K562 (cell line): ENCODE data around the gene NDRG3. TPM values are rescaled to one million over a fixed set of nuclear protein-coding genes. Genes with fewer than 3 reads are reported as not detected.

Experiments
- ATAC-seq: fragments of 200-7000 bp; cut with Tn5 transposase; 3 replicates; pipeline ENCODE4 v1.9.1; 2020; ENCODE audit warnings: moderate library complexity
- BruUV-seq: library from RNA; stranded (reverse); fragments of 400-500 nt; replicated peaks from 2 replicates; lab custom pipeline; 2021; lab: Mats Ljungman, UMichigan
- CTCF ChIA-PET: fragments of 300-600 bp; formaldehyde crosslinking; extraction: SDS; loops from one replicate; lab custom pipeline; 2021; ENCODE audit warnings: low intra/inter-chr PET ratio; lab: Yijun Ruan, JAX
- POLR2A ChIA-PET: fragments of 300-600, 350-650 bp; sonication (Branson Sonifier 250); formaldehyde crosslinking; extraction: SDS; loops from one replicate; lab custom pipeline; 2021; ENCODE audit warnings: antibody characterized with exemption, inconsistent platforms; lab: Yijun Ruan, JAX
- DNase-seq, 4 experiments: peaks; one replicate each; pipeline versions ENCODE4 v3.0.0 to v3.0.0-alpha.2; 2011 to 2018; ENCODE audit warnings: low spot score in 3 of 4, mixed read lengths in 3 of 4; ENCODE audit errors: extremely low read depth in 1 of 4
- FAIRE-seq: peaks from 2 replicates; lab custom pipeline; 2011; peaks lifted over from hg19 to GRCh38; lab: Jason Lieb, UNC
- H2AFZ ChIP-seq: 2 replicates; pipeline ENCODE4 v1.6.0; 2011; ENCODE audit warnings: low read depth, low read length, control low read depth, inconsistent platforms
- H3K27ac ChIP-seq: fragments of 200-600 bp; 3 replicates; pipeline ENCODE4 v1.8.0; 2011; ENCODE audit warnings: low read depth, mild to moderate bottlenecking, control low read depth, inconsistent platforms, low read length, moderate library complexity, mixed read lengths; ENCODE audit errors: extremely low read depth
- H3K27me3 ChIP-seq, 2 experiments: fragments of 300-600 bp in 1 of 2; 2 replicates in 1 of 2; 3 replicates in 1 of 2; pipeline versions ENCODE4 v1.6.0 to v1.8.0; 2011; ENCODE audit warnings: inconsistent platforms in 2 of 2, low read length in 2 of 2, mild to moderate bottlenecking in 1 of 2, mixed read lengths in 1 of 2, moderate library complexity in 1 of 2; ENCODE audit not compliant: control insufficient read depth in 2 of 2, insufficient read depth in 2 of 2
- H3K36me3 ChIP-seq: fragments of 300-600 bp; 3 replicates; pipeline ENCODE4 v1.8.0; 2011; ENCODE audit warnings: mild to moderate bottlenecking, low read length, inconsistent platforms; ENCODE audit not compliant: control insufficient read depth, insufficient read depth
- H3K4me1 ChIP-seq, 2 experiments: fragments of 200-600 bp in 1 of 2; replicated peaks in 1 of 2; 2 replicates in 1 of 2; 3 replicates in 1 of 2; pipeline versions ENCODE4 v1.5.1 to v1.8.0; 2011; ENCODE audit warnings: inconsistent platforms in 2 of 2, low read length in 2 of 2, mild to moderate bottlenecking in 1 of 2, mixed read lengths in 1 of 2, moderate library complexity in 1 of 2; ENCODE audit not compliant: control insufficient read depth in 2 of 2, insufficient read depth in 2 of 2
- H3K4me2 ChIP-seq: 2 replicates; pipeline ENCODE4 v1.6.1; 2011; ENCODE audit warnings: low read length, control low read depth, inconsistent platforms, mixed read lengths; ENCODE audit not compliant: insufficient read depth
- H3K4me3 ChIP-seq: fragments of 200-600 bp; sonication (generic), shearing (Covaris generic); 2 replicates; pipeline ENCODE4 v1.5.1; 2016; ENCODE audit warnings: control low read depth, inconsistent platforms
- H3K79me2 ChIP-seq: fragments of 200-600 bp; 3 replicates; pipeline ENCODE4 v1.8.0; 2011; ENCODE audit warnings: low read length, inconsistent platforms; ENCODE audit not compliant: control insufficient read depth, insufficient read depth
- H3K9ac ChIP-seq, 2 experiments: 2 replicates each; pipeline versions ENCODE4 v1.6.0 to v1.6.1; 2011; ENCODE audit warnings: low read depth in 2 of 2, low read length in 2 of 2, control low read depth in 1 of 2, inconsistent platforms in 1 of 2, mild to moderate bottlenecking in 1 of 2, mixed read lengths in 1 of 2; ENCODE audit not compliant: insufficient read depth in 1 of 2
- H3K9me1 ChIP-seq: one replicate; pipeline ENCODE4 v1.6.0; 2011; ENCODE audit warnings: inconsistent platforms, mild to moderate bottlenecking, low read length, moderate library complexity; ENCODE audit not compliant: control insufficient read depth, insufficient read depth
- H3K9me3 ChIP-seq: replicated peaks from 2 replicates; pipeline ENCODE4 v1.5.1; 2011; ENCODE audit warnings: low read depth, low read length, inconsistent platforms; ENCODE audit not compliant: control insufficient read depth, insufficient read depth
- H4K20me1 ChIP-seq: replicated peaks from 2 replicates; pipeline ENCODE4 v1.6.1; 2011; ENCODE audit warnings: low read length, inconsistent platforms, mixed read lengths; ENCODE audit not compliant: control insufficient read depth, insufficient read depth
- ARNT ChIP-seq, 2 experiments: fragments of 450-650 bp; IDR thresholded peaks; 2 replicates each; pipeline ENCODE4 v1.6.1; 2016; ENCODE audit warnings: mild to moderate bottlenecking in 1 of 2
- EWSR1 ChIP-seq: fragments of 450-650 bp; IDR thresholded peaks from 2 replicates; pipeline ENCODE4 v1.6.1; 2018; ENCODE audit warnings: borderline replicate concordance, mild to moderate bottlenecking, low read depth, moderate library complexity; ENCODE audit not compliant: partially characterized antibody
- FOXJ2 ChIP-seq: fragments of 200-800 bp; sonication (Bioruptor generic); IDR thresholded peaks from 2 replicates; pipeline ENCODE4 v1.6.1; 2016; ENCODE audit warnings: missing genetic modification characterization, missing compliant biosample characterization
- GABPA ChIP-seq: fragments of 200-800 bp; sonication (Bioruptor generic); conservative IDR thresholded peaks from 2 replicates; pipeline ENCODE4 v1.6.1; 2016; ENCODE audit warnings: low read depth, missing genetic modification characterization, missing compliant biosample characterization
- HDAC2 ChIP-seq: fragments of 450-650 bp; IDR thresholded peaks from 2 replicates; pipeline ENCODE4 v1.6.1; 2016; ENCODE audit warnings: mild to moderate bottlenecking
- HMG20B ChIP-seq: fragments of 250-450 bp; sonication (Bioruptor Pico); IDR thresholded peaks from 2 replicates; pipeline ENCODE4 v1.5.0; 2021; ENCODE audit warnings: mild to moderate bottlenecking
- KDM5B ChIP-seq: fragments of 200-600 bp; sonication (generic); IDR thresholded peaks from 2 replicates; pipeline ENCODE4 v1.6.1; 2012; ENCODE audit warnings: low read depth, mild to moderate bottlenecking, moderate library complexity, low read length, control low read depth, inconsistent platforms; ENCODE audit not compliant: insufficient replicate concordance
- MYC ChIP-seq, 2 experiments: fragments of 250-450 bp in 1 of 2; sonication (Bioruptor Pico) in 1 of 2; IDR thresholded peaks; 2 replicates each; pipeline versions ENCODE4 v1.5.1 to v1.6.1; 2012 to 2021; ENCODE audit warnings: low read depth in 2 of 2, borderline replicate concordance in 1 of 2, improper control_type of control experiment in 1 of 2, low read length in 1 of 2, mild to moderate bottlenecking in 1 of 2, moderate library complexity in 1 of 2
- MYNN ChIP-seq, 2 experiments: sonication (generic); formaldehyde crosslinking in 1 of 2; IDR thresholded peaks; 2 replicates each; pipeline versions ENCODE4 v1.5.0 to v1.6.1; 2016 to 2020; ENCODE audit warnings: antibody characterized with exemption in 1 of 2, missing genetic modification reagents in 1 of 2
- PML ChIP-seq: IDR thresholded peaks from 2 replicates; pipeline ENCODE4 v1.6.1; 2012; ENCODE audit warnings: low read length, inconsistent platforms
- SMARCC2 ChIP-seq: fragments of 450-650 bp; IDR thresholded peaks from 2 replicates; pipeline ENCODE4 v1.6.1; 2017; ENCODE audit warnings: antibody characterized with exemption, moderate library complexity, mild to moderate bottlenecking, low read depth
- TAL1 ChIP-seq: fragments of 450-650 bp; IDR thresholded peaks from 2 replicates; pipeline ENCODE4 v1.6.1; 2016; ENCODE audit warnings: mild to moderate bottlenecking
- TARDBP ChIP-seq: fragments of 450-650 bp; IDR thresholded peaks from 2 replicates; pipeline ENCODE4 v1.6.1; 2016
- ZMIZ1 ChIP-seq, 2 experiments: fragments of 150-350 bp in 1 of 2; IDR thresholded peaks; 2 replicates each; pipeline ENCODE4 v1.6.1; 2012 to 2016; ENCODE audit warnings: low read depth in 2 of 2, low read length in 2 of 2, mild to moderate bottlenecking in 1 of 2, moderate library complexity in 1 of 2
- ZNF324 ChIP-seq: fragments of 250-450 bp; sonication (Bioruptor Pico); IDR thresholded peaks from 2 replicates; pipeline ENCODE4 v1.4.0; 2020; ENCODE audit warnings: mild to moderate bottlenecking
- WGBS: fragments of 100-300 bp; shearing (Covaris generic); methylation state at CpG from one replicate; pipeline ENCODE4 v1.1.6; 2016; ENCODE audit warnings: low coverage, mixed read lengths; ENCODE audit not compliant: insufficient coverage; ENCODE audit errors: missing lambda C conversion rate; 5-methylcytosine and 5-hydroxymethylcytosine counted together
- in situ Hi-C: fragments of 300-500 bp; cut with MboI; formaldehyde crosslinking; loops from 4 replicates; pipeline ENCODE4 v1.15.0; 2018; ENCODE audit warnings: inconsistent platforms, mixed read lengths
- intact Hi-C: fragments of 100-400 bp; cut with micrococcal nuclease; formaldehyde crosslinking; loops from 2 replicates; pipeline ENCODE4 v1.14.2; 2022
- polyA plus RNA-seq, 8 experiments: library from polyadenylated mRNA; depleted of rRNA in 4 of 8; stranded (reverse) in 5 of 8; unstranded in 3 of 8; fragments of >200 nt; fragmentation: Nextera tagmentation in 2 of 8; fragmentation: Illumina TruSeq in 1 of 8; extraction: Ambion mirVana in 2 of 8; extraction: Trizol in 1 of 8; gene quantifications; 2 replicates each; pipeline versions ENCODE4 v1.2.1 to v1.2.3, GENCODE V29; 2011 to 2014; ENCODE audit warnings: inconsistent platforms in 1 of 8, missing spikeins in 1 of 8
- total RNA-seq, 7 experiments: library from RNA; depleted of rRNA in 6 of 7; stranded (reverse); fragments of >200 nt in 6 of 7; fragmentation: Illumina TruSeq in 2 of 7; extraction: Trizol in 2 of 7; gene quantifications; 2 replicates each; pipeline versions ENCODE4 v1.2.1 to v1.2.3, GENCODE V29; 2011 to 2021; ENCODE audit warnings: low replicate concordance in 1 of 7

NDRG3 gene
- total and polyA plus RNA-seq, 9 of the 15 experiments (the other 6 are each of a cell fraction or from before 2014, with no cell fraction given): 14.6 to 39.4 (median 24.4) TPM

- TF ChIP-seq ZMIZ1 (IDR thresholded peaks at IDR 0.05; ENCODE audit: low read depth in 2 of 2, low read length in 2 of 2) (peak in 1 of 2 experiments; percentile 55; a peak in 2 of 4 replicates), HDAC2 (0 out of 2 replicates have a peak, but pooled peaks have one; percentile 28), TAL1 (peak; percentile 87), PML (0 out of 2 replicates have a peak, but pooled peaks have one; percentile 58), SMARCC2 (0 out of 2 replicates have a peak, but pooled peaks have one; percentile 35)
These were observed 24.8 kb upstream of the NDRG3 start (continued) for GRCh38 chr20:36770680-36771079.

GRCh38 chr20:36768768-36769430, 23.0 kb upstream of the NDRG3 start:
- Histone ChIP-seq H3K4me2 (no peak overlapping the region), H3K4me1 (peaks cover 17 to 19% of the 10 kb centered on the region in 2 experiments; a peak in 4 of 5 replicates), H3K27ac (no peak overlapping the region), H4K20me1 (no peaks in the 10 kb centered on the region; the same call in 1 of the 2 replicates), H3K9me1 (no peaks in the 10 kb centered on the region), H3K9me3 (no peaks in the 10 kb centered on the region), H2AFZ (no peak overlapping the region), H3K9ac (no peak overlapping the region), H3K4me3 (no peak overlapping the region), H3K27me3 (no peaks in the 10 kb centered on the region), H3K79me2 (peaks cover 14% of the 10 kb centered on the region), H3K36me3 (peaks cover 41% of the 10 kb centered on the region)
- intact Hi-C loops (no loop called here), in situ Hi-C loops (no loop called here)
- DNase-seq (no peak), ATAC-seq (no peak), FAIRE-seq (no peak)
- BruUV-seq: no TSS peak
- POLR2A ChIA-PET: interaction anchor here (0.6 to 1.8 kb wide), 4 partner anchors 8 to 190 kb away, joined by 3 to 5 read pairs (median 3); no protein-coding TSS in a partner anchor
- CTCF ChIA-PET: no interaction called here
- WGBS: 77% methylated on average over 5 of the region's 5 CpGs
- TF ChIP-seq MYC (IDR thresholded peaks at IDR 0.05; ENCODE audit: low read depth, low read length) (no peak), MYC (CRISPR knock-in tag; IDR thresholded peaks at IDR 0.05; ENCODE audit: borderline replicate concordance, low read depth) (no peak), EWSR1 (no peak), ZNF324 (CRISPR knock-in tag) (no peak), MYNN (IDR thresholded peaks at IDR 0.05) (no peak), MYNN (CRISPR knock-in tag; IDR thresholded peaks at IDR 0.05) (no peak), GABPA (tag) (no peak), HMG20B (CRISPR knock-in tag) (no peak), FOXJ2 (tag) (no peak), TARDBP (no peak), KDM5B (no peak), ARNT (IDR thresholded peaks at IDR 0.05) (no peak)
- TF ChIP-seq, all 486 proteins: peak for 0
